Measurements from ENCODE around the gene ETFA. TPM values are rescaled to one million over a fixed set of nuclear protein-coding genes. Genes with fewer than 3 reads are reported as not detected.

The ETFA gene
- total RNA-seq, 1 donor from 2014 or later = 31.7 TPM

DNA sequence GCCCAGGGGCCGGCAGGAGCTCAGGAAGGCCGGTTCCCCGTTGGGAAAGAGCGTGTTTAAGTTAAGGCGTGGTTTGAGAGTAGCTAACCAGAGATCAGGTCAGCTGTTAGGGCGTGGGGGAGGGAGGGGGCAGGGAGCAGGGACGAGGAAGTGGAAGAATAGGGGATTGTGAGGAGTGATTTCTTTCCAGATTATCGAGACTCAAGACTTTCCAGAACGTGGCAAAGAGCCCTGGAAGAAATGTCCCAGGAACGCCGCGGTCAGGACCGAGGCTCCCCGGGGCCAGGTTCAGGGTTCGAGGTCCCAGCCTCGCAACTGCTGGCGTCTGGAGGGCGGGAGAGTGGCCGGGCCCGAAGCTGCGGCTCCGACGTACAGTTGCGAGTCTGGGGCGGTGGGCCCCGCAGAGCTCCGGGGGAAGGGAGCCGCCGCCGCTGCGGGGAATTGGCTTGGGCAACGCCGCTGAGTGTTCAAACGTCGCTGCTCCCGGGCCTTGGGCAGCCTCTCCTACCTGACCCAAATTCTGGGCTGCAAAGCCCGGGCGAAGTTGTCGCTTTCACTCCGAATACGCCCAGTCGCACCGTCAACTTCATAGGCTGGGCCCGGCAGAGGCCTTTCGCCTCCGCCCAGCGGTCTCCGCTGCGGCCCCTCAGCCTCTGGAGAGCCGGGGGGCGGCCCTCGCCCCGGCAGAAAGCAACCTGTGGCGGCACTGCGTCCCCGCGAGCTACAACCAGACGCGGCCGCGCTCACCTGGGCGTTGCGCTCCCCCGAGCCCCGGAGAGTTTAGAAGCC lies 34.8 kb upstream of the ETFA start:
- no peaks in the 10 kb centered on the region for H3K36me3 ChIP-seq
- intact Hi-C loops (cut with DNase I) = no loop called here
- TF ChIP-seq, protein P1, sequence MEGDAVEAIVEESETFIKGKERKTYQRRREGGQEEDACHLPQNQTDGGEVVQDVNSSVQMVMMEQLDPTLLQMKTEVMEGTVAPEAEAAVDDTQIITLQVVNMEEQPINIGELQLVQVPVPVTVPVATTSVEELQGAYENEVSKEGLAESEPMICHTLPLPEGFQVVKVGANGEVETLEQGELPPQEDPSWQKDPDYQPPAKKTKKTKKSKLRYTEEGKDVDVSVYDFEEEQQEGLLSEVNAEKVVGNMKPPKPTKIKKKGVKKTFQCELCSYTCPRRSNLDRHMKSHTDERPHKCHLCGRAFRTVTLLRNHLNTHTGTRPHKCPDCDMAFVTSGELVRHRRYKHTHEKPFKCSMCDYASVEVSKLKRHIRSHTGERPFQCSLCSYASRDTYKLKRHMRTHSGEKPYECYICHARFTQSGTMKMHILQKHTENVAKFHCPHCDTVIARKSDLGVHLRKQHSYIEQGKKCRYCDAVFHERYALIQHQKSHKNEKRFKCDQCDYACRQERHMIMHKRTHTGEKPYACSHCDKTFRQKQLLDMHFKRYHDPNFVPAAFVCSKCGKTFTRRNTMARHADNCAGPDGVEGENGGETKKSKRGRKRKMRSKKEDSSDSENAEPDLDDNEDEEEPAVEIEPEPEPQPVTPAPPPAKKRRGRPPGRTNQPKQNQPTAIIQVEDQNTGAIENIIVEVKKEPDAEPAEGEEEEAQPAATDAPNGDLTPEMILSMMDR (IDR thresholded peaks at IDR 0.05) = no peak
- peaks cover 51% of the 10 kb centered on the region for H3K27me3 ChIP-seq
- no peak for DNase-seq (ENCODE audit: low spot score in 2 of 2)
- H3K9me3 ChIP-seq = no peaks in the 10 kb centered on the region
- peaks cover 16 to 33% of the 10 kb centered on the region in 2 donors for H3K4me1 ChIP-seq
- no peak overlapping the region for H3K27ac ChIP-seq
- H3K4me3 ChIP-seq = peak overlapping the region; percentile 50 to 54

DNA sequence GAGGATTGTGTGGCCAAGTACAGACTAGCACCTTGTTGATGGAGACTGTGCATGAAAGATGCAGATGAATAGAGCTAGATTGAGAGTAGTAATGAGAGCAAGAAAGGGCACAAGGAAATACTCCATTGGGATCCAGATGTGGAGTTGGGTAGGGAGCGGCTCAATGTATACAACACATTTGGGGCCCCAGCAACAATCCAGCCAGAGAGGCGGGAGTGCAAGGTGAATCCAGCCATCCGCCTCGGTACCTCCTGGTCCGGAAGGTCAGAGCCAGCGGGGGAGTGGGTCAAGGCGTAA lies 34.3 kb upstream of the ETFA start:
- no peaks in the 10 kb centered on the region for H3K9me3 ChIP-seq
- no peak overlapping the region for H3K27ac ChIP-seq
- intact Hi-C loops (cut with DNase I) = no loop called here
- no peak for DNase-seq (ENCODE audit: low spot score in 2 of 2)
- TF ChIP-seq, protein P1 (IDR thresholded peaks at IDR 0.05) = no peak
- peak overlapping the region in 1 of 2 donors; percentile 54 for H3K4me3 ChIP-seq
- peaks cover 20 to 38% of the 10 kb centered on the region in 2 donors for H3K4me1 ChIP-seq
- peaks cover 57% of the 10 kb centered on the region for H3K27me3 ChIP-seq
- H3K36me3 ChIP-seq = no peaks in the 10 kb centered on the region

DNA sequence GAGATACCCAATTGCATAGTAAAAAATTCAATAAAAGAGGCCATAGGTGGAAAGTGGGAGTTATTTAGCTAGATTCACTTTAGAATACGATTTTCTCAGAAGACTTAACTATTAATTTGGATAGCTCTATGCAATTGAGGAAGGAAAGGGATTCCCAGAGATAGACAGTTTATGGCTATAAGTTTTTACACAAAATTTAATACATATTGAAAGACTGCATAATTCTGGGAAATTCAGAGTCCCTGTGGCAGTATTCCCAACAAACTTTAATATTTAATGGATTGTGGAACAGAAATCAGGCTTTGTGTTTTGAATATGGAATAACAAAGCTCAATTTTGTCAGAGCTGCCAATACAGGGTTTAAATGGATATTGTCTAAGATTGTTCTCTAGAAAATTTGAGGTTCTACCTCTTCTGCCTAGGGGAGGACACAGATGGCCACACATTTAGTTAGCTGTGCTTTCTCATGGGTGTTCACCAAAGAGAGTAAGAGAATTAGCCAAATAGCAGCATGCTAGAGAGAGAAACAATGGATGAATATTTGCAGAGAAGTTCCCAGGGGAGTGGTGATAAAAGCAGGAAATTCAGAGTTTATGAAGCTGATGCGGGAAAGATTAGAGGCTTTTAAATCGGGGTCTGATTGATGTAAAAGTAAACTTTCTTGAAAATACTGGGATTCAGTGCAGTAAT lies 33.8 kb upstream of the ETFA start:
- Histone ChIP-seq H3K27me3 (peaks cover 62% of the 10 kb centered on the region), H3K36me3 (no peaks in the 10 kb centered on the region), H3K4me3 (no peak overlapping the region), H3K9me3 (no peaks in the 10 kb centered on the region), H3K4me1 (peaks cover 25 to 43% of the 10 kb centered on the region in 2 donors), H3K27ac (no peak overlapping the region)
- TF ChIP-seq, protein P1 (IDR thresholded peaks at IDR 0.05) = no peak
- DNase-seq (ENCODE audit: low spot score in 2 of 2) = no peak
- intact Hi-C loops (cut with DNase I) = no loop called here

DNA sequence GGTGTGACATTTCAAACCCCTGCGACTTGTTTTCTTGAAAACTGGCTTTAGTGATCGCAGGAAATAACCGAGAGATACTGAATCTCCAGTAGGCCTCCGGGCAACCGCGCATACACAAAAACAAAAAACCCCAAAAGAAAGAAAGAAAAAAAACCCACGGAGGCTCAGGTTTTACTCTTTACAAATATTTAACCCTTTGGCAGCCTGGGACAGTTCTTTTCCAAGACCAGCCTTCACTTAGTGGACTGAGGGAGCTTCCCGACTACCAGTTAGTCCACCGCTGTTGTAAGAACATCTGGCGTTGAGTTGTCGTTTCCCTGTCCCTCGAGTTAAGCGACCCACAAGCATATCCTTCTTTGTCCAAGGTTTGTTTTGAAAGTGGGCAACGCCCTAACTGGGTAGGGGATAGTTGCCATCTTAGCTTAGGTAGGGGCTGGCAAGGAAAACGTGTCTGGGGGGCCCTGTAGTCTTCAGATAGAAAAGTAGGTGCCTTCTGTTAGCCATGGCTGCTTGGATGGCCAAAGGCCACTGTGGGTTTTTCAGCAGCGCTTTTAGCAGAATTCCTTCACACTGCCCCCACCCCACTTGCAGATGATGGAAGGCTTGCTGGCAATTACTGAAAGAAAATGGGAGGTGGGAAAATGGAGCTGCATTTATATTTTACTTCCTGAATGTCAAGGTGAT lies 32.2 kb upstream of the ETFA start:
- Histone ChIP-seq H3K36me3 (no peaks in the 10 kb centered on the region), H3K4me1 (peaks cover 29 to 49% of the 10 kb centered on the region in 2 donors), H3K4me3 (no peak overlapping the region), H3K9me3 (no peaks in the 10 kb centered on the region), H3K27ac (no peak overlapping the region), H3K27me3 (peaks cover 71% of the 10 kb centered on the region)
- intact Hi-C loops (cut with DNase I) = no loop called here
- TF ChIP-seq, protein P1 (IDR thresholded peaks at IDR 0.05) = no peak
- DNase-seq (ENCODE audit: low spot score in 2 of 2) = no peak

DNA sequence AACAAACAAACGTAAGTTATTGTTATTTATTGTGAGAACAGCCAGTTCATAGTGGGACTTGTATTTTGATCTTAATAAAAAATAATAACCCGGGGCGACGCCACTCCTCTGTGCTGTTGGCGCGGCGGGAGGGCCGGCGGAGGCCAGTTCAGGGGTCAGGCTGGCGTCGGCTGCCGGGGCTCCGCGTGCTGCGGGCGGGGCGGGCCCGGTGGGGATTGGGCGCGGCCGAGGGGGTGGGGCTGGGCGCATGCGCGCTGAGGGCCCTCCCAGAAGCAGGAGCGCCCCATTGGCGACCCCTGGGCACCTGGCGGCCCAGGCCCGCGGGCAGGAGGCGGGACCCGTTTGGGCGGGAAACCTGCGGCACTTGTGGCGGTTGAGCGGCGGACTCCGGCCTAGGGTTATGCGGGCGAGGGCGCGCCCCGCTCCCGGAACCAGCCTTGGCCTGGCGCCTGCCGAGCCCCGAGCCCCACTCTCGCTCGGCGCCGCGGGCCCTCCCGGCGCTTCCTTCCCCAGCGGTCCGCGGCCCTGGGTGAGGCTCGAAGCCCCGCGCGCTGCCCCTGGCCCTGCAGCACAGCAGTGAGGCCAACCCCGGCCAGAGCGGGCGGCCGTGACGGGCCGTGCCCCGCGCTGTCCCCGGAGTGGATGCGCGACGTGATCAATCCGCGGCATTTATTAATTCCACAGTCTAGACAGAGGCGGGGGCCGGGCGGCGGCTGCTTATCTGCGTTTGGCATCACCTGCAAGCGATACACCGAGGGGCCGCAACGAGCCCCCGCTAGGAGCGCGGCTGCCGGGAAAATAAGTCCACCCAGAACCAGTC lies 31.3 kb upstream of the ETFA start:
- Histone ChIP-seq H3K27ac (no peak overlapping the region), H3K27me3 (peaks cover 80% of the 10 kb centered on the region), H3K9me3 (no peaks in the 10 kb centered on the region), H3K4me1 (peaks cover 33 to 52% of the 10 kb centered on the region in 2 donors), H3K36me3 (no peaks in the 10 kb centered on the region), H3K4me3 (peak overlapping the region; percentile 27 to 39)
- TF ChIP-seq, protein P1 (IDR thresholded peaks at IDR 0.05) = no peak
- no peak for DNase-seq (ENCODE audit: low spot score in 2 of 2)
- intact Hi-C loops (cut with DNase I) = no loop called here
